HL-60 (cell line): Measurements from ENCODE around the gene DIS3L2.

Experiments
- CTCF ChIP-seq: IDR thresholded peaks from one replicate; pipeline ENCODE4 v1.5.1; 2011; ENCODE audit warnings: low read length, control low read depth, inconsistent platforms; ENCODE audit not compliant: insufficient read depth
- GABPA ChIP-seq: IDR thresholded peaks from 2 replicates; pipeline ENCODE4 v1.6.1; 2012; ENCODE audit warnings: low read depth
- POLR2AphosphoS5 ChIP-seq: IDR thresholded peaks from 2 replicates; pipeline ENCODE4 v1.6.1; 2012; ENCODE audit warnings: low read depth
- SPI1 ChIP-seq: IDR thresholded peaks from 2 replicates; pipeline ENCODE4 v1.6.1; 2012; ENCODE audit warnings: low read depth, mild to moderate bottlenecking, borderline replicate concordance
- TF ChIP-seq, protein P1 (sequence below): IDR thresholded peaks from 2 replicates; pipeline ENCODE4 v1.6.1; 2012; ENCODE audit warnings: low read depth; ENCODE audit not compliant: insufficient replicate concordance

DNA sequence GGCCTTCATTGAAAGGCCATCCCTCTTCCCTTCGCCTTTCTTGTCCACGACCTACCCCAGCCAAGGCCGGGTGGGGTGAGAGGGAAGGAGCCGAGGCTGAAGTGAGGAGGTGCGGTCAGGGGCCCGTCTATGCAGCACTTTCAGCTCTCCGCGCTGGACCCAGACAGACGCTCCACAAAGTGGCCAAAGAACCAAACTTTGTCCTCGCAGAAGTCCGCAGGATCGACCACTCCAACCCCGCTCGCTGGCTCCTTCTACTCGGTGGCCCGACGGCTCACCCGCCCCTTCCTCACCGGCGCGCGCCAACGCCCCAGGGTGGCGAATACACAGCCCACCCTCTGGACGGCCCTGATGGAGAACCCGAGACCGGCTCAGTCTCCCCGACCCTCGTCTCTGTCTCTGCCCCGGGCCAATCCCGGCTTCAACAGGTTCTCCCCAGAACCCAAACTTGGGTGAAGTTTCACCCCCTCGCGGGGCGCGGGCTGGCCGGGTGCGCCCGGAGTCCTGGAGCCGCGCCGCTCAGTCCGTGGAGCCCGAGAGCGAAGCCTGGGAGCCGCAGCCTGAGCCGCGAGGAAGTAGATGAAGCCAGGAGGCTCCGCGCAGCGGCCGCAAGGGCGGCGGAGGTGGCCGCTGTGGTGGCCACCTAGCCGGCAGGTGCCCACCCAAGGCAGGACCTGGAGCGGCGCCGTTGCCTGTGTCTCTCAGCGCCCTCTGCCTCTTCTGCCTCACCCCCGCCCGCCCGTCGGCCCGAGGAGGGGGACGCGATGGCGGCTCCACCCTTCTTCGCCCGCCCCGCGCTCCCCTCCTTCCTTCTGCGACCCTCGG is 390.4 kb downstream of the DIS3L2 start:
- TF ChIP-seq CTCF (no peak), SPI1 (no peak), GABPA (no peak), POLR2AphosphoS5 (no peak)
- TF ChIP-seq, protein P1, sequence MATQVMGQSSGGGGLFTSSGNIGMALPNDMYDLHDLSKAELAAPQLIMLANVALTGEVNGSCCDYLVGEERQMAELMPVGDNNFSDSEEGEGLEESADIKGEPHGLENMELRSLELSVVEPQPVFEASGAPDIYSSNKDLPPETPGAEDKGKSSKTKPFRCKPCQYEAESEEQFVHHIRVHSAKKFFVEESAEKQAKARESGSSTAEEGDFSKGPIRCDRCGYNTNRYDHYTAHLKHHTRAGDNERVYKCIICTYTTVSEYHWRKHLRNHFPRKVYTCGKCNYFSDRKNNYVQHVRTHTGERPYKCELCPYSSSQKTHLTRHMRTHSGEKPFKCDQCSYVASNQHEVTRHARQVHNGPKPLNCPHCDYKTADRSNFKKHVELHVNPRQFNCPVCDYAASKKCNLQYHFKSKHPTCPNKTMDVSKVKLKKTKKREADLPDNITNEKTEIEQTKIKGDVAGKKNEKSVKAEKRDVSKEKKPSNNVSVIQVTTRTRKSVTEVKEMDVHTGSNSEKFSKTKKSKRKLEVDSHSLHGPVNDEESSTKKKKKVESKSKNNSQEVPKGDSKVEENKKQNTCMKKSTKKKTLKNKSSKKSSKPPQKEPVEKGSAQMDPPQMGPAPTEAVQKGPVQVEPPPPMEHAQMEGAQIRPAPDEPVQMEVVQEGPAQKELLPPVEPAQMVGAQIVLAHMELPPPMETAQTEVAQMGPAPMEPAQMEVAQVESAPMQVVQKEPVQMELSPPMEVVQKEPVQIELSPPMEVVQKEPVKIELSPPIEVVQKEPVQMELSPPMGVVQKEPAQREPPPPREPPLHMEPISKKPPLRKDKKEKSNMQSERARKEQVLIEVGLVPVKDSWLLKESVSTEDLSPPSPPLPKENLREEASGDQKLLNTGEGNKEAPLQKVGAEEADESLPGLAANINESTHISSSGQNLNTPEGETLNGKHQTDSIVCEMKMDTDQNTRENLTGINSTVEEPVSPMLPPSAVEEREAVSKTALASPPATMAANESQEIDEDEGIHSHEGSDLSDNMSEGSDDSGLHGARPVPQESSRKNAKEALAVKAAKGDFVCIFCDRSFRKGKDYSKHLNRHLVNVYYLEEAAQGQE: no peak
